GM21390 (cell line): Measurements from ENCODE around the gene APBB1.
A peak's percentile ranks its signal among the peaks of the same experiment; 100 is the strongest.

Source experiments
- ATAC-seq: cut with Tn5 transposase; IDR thresholded peaks from one replicate; pipeline ENCODE4 v1.9.1; 2021; ENCODE audit not compliant: unreplicated experiment

Gene APBB1

DNA sequence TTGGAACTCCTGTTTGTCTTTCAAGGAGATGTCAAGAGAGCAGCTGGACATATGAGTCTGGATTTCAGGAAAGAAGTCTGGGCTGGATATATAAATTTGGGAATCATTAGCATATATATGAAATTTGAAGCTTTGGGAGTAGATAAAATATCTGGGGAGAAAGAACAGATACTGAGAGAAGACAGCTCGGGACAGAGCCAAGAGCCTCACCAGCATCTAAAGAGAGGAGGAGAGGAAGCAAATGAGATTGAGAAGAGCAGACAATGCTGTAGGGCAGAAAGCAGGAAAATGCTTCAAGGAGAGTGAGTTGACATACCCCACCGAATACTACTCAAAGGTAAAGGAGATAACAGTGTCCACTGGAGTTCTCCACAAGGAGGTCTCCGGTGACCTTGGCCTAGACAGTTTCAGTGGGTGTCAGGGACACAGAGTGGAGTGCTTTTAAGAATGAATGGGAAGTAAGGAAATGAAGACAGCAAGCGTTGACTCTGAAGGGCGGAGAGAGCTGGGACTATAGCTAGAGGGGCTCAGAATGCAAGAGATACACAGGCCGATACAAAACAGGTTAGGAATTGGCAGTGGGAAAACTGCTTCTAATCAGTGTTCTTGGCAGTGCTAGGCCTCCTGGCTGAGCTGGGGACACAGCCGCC lies 862 bp downstream of the APBB1 start:
- no peak for ATAC-seq

DNA sequence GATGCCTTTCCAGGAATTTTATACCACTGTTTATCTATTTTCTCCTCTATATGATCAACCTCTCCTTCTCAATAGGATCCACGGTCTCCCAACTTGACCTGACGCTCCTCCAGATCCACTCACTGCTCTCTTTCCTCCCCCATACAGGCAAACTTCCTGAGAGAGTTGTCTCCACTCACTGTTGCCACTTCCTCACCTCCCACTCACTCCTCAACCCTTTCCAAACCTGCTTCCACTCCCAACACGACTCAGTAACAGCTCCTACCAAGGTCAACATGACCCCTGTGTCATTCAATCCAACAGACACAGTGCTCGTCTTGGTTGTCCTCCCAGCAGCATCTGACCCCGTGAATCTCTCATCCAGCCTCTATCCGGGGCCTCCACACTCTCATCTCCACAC lies 3.1 kb downstream of the APBB1 start:
- ATAC-seq: no peak

DNA sequence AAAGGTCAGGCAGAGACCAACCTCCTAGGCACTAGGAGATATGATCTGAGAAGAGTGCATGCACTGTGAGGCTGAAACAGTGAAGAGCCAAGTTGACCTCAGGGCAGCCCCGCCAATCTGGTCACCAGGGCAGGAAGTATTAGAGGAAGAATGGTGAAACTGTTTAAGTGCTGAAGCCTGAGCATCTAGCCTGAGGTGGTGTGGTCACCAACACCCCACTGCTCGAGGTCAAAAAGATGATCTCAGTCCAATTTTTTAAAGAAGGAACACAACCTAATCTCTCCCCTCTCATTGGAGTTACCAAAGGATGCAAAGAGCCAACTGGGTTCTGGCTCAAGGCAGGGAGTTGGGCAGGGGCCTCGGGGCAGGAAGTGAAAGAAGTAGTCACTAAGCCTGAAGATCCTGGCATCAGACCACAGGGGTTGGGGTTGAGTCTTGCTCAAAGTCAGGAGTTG lies 4.0 kb downstream of the APBB1 start:
- no peak for ATAC-seq

- no peak for ATAC-seq
Observed at GRCh38 chr11:6413791-6414201, 5.1 kb downstream of the APBB1 start.

DNA sequence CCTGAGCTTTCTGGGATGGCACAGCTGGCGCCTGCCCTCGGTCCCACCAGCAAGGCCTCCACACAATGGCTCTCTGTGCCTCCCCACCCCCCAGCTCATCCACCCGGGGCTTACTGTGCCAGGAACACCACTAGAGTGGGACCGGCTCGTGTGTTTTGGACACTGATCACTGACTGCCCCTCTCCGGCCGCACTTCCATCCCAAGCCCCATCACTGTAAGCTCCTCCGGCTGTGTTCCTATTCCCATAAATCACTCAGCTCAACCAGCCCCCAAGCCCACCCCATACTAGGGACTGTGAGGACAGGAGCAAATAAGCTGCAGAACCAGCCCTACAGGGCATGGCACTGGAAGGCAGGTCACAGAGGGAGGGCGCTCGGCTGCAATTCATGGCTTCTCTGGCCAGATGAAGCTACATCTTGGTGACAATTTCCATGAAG lies 7.3 kb downstream of the APBB1 start:
- no peak for ATAC-seq

GRCh38 chr11:6410695-6411430 lies 8.0 kb downstream of the APBB1 start:
- ATAC-seq: no peak

DNA sequence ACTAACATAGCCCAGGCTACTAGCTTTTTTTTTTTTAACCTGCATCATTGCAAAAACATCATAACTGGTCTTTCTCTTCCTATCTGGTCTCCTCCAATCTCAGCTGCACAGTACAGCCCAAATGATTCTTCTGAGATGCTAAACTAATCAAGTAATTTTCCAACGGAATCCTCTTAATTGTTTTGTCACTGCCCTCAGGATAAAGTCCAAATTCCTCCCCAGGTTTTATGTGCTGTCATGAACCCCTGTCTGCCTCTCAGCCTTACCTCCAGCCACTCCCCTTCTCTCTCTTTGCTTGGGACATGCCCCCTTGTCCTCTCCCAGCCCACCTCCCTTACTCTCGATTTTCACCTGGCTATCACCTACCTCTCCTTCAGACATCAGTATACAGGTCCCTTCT lies 12.5 kb downstream of the APBB1 start:
- ATAC-seq: no peak

DNA sequence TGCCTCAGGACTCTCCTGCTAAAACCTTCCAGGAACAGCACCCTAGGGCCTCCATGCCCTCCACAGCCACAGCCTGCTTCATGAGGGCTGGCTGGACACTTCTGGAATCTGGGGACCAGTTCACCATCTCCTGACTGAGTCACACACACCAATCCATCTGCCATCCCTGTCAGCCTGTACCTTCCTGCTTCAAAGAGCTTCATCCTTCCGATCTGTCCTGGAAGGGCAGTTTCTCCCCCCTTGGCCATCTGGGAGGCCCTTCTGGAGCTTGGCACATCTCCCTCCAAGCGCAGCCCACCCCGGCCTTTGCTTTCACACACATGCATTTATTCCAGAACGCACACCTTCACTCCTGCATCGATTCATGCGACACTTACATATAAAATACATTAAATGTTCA lies 13.0 kb downstream of the APBB1 start:
- no peak for ATAC-seq

DNA sequence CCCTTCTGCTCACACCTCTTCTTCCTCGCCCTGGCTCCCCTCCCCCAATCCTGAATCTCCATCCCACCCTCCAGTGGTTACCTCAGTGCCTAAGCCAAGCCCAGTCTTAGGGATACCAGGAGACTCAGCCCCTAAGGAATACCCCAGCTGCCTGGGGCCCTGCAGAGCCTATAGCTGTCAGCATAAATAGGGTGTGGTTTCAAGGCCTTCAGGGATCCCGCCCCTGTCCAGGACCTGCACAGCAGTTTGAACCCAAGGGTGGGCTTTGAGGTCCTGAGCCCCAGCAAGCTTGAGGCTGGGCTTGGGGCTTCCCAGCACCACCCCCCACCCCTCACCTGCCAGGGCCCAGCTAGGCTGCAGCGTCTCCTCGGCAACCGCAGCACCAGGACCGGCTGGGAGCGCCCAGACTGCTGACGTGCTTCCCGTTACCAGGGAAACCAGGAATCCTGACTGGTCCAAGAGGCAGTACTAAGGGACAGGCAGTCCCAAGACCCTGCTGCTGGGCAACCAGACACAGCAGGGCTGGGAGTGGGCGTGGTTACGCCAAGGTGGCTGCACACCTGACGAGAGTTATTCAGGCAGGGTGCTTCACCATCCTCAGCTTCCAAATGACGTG lies 13.7 kb downstream of the APBB1 start:
- ATAC-seq: no peak

- no peak for ATAC-seq
Observed at GRCh38 chr11:6404342-6405051, 14.4 kb downstream of the APBB1 start.

DNA sequence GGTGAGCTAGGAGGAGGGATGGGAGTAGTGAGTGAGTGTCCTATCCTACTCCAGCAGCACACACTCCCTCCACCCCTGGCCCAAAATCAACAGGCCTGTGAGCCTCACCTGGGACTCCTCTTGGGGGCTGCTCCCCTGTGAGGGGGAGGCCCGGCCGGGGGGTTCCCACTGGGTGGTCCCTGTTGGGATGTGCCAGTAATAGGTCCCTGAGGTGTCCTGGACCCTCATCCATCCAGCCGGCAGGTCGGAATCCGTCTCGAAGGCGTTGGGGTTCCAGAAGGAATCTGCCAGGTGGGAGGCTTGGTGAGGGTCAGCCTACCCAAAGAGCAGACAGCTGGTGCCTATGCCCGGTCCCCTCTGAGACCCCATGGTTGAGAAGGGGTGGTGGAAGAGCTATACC lies 15.4 kb downstream of the APBB1 start:
- no peak for ATAC-seq

DNA sequence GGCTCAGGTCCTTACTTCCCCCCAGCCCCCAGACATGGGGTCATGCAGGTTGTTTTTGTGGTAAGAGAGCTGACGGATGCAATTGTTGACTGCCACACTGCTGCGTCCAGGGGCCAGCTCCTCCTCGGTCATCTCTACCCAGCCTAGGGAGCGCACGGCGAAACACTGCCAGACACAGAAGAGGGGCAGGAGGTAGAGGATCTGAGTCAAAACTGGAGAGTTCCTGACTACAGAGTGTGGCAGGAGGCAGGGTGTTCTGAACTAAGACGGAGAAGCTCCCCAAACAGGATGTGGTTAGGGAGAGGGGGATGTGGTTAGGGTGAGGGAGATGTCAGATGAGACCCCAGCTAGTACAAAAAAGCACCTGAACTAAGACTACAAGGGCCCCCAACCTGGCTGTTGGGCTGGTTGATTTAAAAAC lies 16.3 kb downstream of the APBB1 start:
- peak; percentile 97 for ATAC-seq

- peak; percentile 35 for ATAC-seq
Observed at GRCh38 chr11:6402061-6402470, 16.8 kb downstream of the APBB1 start.

DNA sequence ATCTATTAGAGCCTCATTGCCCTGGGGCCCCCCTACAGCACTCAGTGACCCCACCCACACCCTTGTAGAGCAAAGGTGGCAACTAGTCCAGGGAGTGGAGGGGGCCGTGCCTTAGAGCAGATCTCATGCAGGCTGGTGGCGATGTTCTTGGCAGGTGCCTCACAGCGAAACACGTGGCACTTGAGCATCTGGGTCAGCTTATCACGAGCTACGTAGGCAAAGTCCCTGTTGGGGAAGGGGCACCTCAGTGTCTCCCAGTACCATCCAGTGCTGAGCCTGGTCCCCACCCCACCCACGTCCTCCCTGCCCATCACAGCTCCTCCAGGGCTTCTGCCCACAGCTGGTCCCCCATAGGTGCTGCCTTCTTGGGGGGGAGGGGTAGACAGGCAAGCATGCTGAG lies 17.4 kb downstream of the APBB1 start:
- no peak for ATAC-seq

GRCh38 chr11:6400431-6401345 lies 18.2 kb downstream of the APBB1 start:
- no peak for ATAC-seq

GRCh38 chr11:6397636-6398035 lies 21.3 kb downstream of the APBB1 start:
- ATAC-seq: no peak

- no peak for ATAC-seq
Observed at GRCh38 chr11:6397156-6397555, 21.7 kb downstream of the APBB1 start.

- no peak for ATAC-seq
Observed at GRCh38 chr11:6395470-6396060, 23.3 kb downstream of the APBB1 start.

GRCh38 chr11:6393989-6394670 lies 24.8 kb downstream of the APBB1 start:
- no peak for ATAC-seq
